ENCODE data around the gene SURF1. TPM values are rescaled to one million over a fixed set of nuclear protein-coding genes. Genes with fewer than 3 reads are reported as not detected.
"Not testable (repeated sequence)": the region's sequence is repeated elsewhere in the genome, so short reads cannot be mapped to it uniquely, and the experiment has no call there.

Gene SURF1
- total RNA-seq, 1 experiment from 2014 or later: 45.6 TPM

DNA sequence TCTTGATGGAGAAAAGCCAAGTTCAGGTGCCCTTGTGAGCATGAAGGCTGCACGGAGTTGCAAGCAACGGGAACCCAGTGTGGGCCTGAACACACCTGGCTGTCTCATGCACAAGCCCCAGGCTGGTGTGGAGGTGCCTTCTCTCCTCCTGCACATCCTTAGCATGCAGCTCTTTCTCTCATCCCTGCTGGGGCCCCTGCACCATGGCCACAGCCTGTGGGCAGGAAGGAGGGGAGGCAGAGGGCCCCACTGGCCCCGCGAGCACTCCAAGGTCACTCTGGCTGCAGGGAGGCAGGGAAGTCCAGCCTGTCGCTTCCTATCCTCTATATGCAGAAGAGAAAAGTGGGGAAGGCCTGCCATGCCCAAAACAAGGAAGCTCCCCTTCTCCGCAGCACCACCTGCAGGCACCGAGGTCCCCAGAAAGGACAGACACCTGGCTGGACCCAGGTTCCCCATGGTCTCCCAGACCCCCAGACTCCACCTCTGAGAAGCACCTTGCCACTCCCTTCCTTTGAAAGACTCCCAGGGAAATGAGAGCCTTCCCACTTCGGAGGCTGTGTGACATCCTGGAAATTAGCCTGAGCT is 38.5 kb upstream of the SURF1 start:
- no peaks in the 10 kb centered on the region for H3K27me3 ChIP-seq (ENCODE audit: control insufficient read depth, insufficient read depth, low read length)
- no TSS peak for BruUV-seq (replicated peaks)
- TF ChIP-seq SIN3A (IDR thresholded peaks at IDR 0.05; ENCODE audit: borderline replicate concordance, insufficient read depth, low read depth, low read length) (no peak), TCF7L2 (IDR thresholded peaks at IDR 0.05; ENCODE audit: low read depth, low read length) (no peak), POLR2AphosphoS5 (IDR thresholded peaks at IDR 0.05; ENCODE audit: low read depth, low read length) (no peak), REST (IDR thresholded peaks at IDR 0.05; ENCODE audit: insufficient read depth in 1 of 2, low read depth in 2 of 2, low read length in 1 of 2) (no peak), CTCF (IDR thresholded peaks at IDR 0.05) (no peak)
- ChIA-PET CTCF (no interaction called here), POLR2A (no interaction called here)
- ATAC-seq (no peak), DNase-seq (ENCODE audit: low read depth, low spot score) (no peak)
- in situ Hi-C loops (cut with HindIII; ENCODE audit: low pct_unique_long_range_greater_than_20kb, low sequenced_read_pairs): no loop called here
- no peaks in the 10 kb centered on the region for H3K36me3 ChIP-seq (ENCODE audit: control insufficient read depth, insufficient read depth, low read length)
- intact Hi-C loops (cut with micrococcal nuclease; ENCODE audit: unreplicated experiment): no loop called here
- H3K4me3 ChIP-seq (ENCODE audit: low read depth in 2 of 2, low read length in 2 of 2): no peak overlapping the region
- no peak overlapping the region for H3K27ac ChIP-seq (ENCODE audit: low read length)
- no peaks in the 10 kb centered on the region for H3K4me1 ChIP-seq (ENCODE audit: control insufficient read depth, insufficient read depth, low read length)
- no peaks in the 10 kb centered on the region for H3K9me3 ChIP-seq (ENCODE audit: control insufficient read depth, insufficient read depth, low read depth, low read length)

GRCh38 chr9:133393399-133393798 is 37.1 kb upstream of the SURF1 start:
- CTCF ChIA-PET: no interaction called here
- POLR2A ChIA-PET: no interaction called here
- no peaks in the 10 kb centered on the region for H3K27me3 ChIP-seq (ENCODE audit: control insufficient read depth, insufficient read depth, low read length)
- H3K4me1 ChIP-seq (ENCODE audit: control insufficient read depth, insufficient read depth, low read length): no peaks in the 10 kb centered on the region
- no peak overlapping the region for H3K27ac ChIP-seq (ENCODE audit: low read length)
- BruUV-seq (replicated peaks): no TSS peak
- in situ Hi-C loops (cut with HindIII; ENCODE audit: low pct_unique_long_range_greater_than_20kb, low sequenced_read_pairs): no loop called here
- H3K36me3 ChIP-seq (ENCODE audit: control insufficient read depth, insufficient read depth, low read length): no peaks in the 10 kb centered on the region
- intact Hi-C loops (cut with micrococcal nuclease; ENCODE audit: unreplicated experiment): no loop called here
- H3K9me3 ChIP-seq (ENCODE audit: control insufficient read depth, insufficient read depth, low read depth, low read length): no peaks in the 10 kb centered on the region
- TF ChIP-seq POLR2AphosphoS5 (IDR thresholded peaks at IDR 0.05; ENCODE audit: low read depth, low read length) (no peak), TCF7L2 (IDR thresholded peaks at IDR 0.05; ENCODE audit: low read depth, low read length) (no peak)
- H3K4me3 ChIP-seq (ENCODE audit: low read depth in 2 of 2, low read length in 2 of 2): no peak overlapping the region
- ATAC-seq (no peak), DNase-seq (ENCODE audit: low read depth, low spot score) (no peak)

DNA sequence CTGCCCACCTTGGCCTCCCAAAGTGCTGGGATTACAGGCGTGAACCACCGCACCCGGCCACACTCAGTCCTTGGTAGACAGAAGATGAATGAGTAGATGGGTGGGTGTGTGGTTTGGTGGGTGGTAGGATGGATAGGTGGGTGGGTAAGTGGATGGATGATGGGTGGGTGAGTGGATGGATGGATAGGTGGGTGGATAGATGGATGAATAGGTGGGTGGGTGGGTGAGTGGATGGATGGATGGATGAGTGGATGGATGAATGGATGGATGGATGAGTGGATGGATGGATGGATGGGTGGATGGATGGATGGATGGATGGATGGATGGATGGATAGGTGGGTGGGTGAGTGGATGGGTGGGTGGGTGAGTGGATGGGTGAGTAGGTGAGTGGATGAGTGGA is 36.0 kb upstream of the SURF1 start:
- intact Hi-C loops (cut with micrococcal nuclease; ENCODE audit: unreplicated experiment); H3K9me3 ChIP-seq (ENCODE audit: control insufficient read depth, insufficient read depth, low read depth, low read length); H3K4me1 ChIP-seq (ENCODE audit: control insufficient read depth, insufficient read depth, low read length); H3K27ac ChIP-seq (ENCODE audit: low read length); H3K4me3 ChIP-seq (ENCODE audit: low read depth in 2 of 2, low read length in 2 of 2); in situ Hi-C loops (cut with HindIII; ENCODE audit: low pct_unique_long_range_greater_than_20kb, low sequenced_read_pairs); DNase-seq (ENCODE audit: low read depth, low spot score); POLR2A ChIA-PET; ATAC-seq; H3K27me3 ChIP-seq (ENCODE audit: control insufficient read depth, insufficient read depth, low read length); H3K36me3 ChIP-seq (ENCODE audit: control insufficient read depth, insufficient read depth, low read length); CTCF ChIA-PET; BruUV-seq (replicated peaks): not testable (repeated sequence)

DNA sequence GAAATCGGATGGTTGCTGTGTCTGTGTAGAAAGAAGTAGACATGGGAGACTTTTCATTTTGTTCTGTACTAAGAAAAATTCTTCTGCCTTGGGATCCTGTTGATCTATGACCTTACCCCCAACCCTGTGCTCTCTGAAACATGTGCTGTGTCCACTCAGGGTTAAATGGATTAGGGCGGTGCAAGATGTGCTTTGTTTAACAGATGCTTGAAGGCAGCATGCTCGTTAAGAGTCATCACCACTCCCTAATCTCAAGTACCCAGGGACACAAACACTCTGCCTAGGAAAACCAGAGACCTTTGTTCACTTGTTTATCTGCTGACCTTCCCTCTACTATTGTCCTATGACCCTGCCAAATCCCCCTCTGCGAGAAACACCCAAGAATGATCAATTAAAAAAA is 35.2 kb upstream of the SURF1 start:
- CTCF ChIA-PET; intact Hi-C loops (cut with micrococcal nuclease; ENCODE audit: unreplicated experiment); in situ Hi-C loops (cut with HindIII; ENCODE audit: low pct_unique_long_range_greater_than_20kb, low sequenced_read_pairs); H3K9me3 ChIP-seq (ENCODE audit: control insufficient read depth, insufficient read depth, low read depth, low read length); H3K4me1 ChIP-seq (ENCODE audit: control insufficient read depth, insufficient read depth, low read length); H3K27ac ChIP-seq (ENCODE audit: low read length); H3K4me3 ChIP-seq (ENCODE audit: low read depth in 2 of 2, low read length in 2 of 2); DNase-seq (ENCODE audit: low read depth, low spot score); H3K36me3 ChIP-seq (ENCODE audit: control insufficient read depth, insufficient read depth, low read length); BruUV-seq (replicated peaks); POLR2A ChIA-PET; H3K27me3 ChIP-seq (ENCODE audit: control insufficient read depth, insufficient read depth, low read length); ATAC-seq: not testable (repeated sequence)
